B cell (primary cell): Measurements from ENCODE around the gene MBNL3.

Source experiments
- EZH2 ChIP-seq: IDR thresholded peaks from 2 replicates; pipeline ENCODE4 v1.6.1; 2012; ENCODE audit warnings: borderline replicate concordance, low read depth, mild to moderate bottlenecking, moderate library complexity, low read length; ENCODE audit not compliant: insufficient read depth, poor library complexity, severe bottlenecking
- TF ChIP-seq, protein P1 (sequence below): fragments of 200-600 bp; IDR thresholded peaks from one replicate; pipeline ENCODE4 v1.8.0; 2022; ENCODE audit warnings: antibody characterized with exemption, mild to moderate bottlenecking

DNA sequence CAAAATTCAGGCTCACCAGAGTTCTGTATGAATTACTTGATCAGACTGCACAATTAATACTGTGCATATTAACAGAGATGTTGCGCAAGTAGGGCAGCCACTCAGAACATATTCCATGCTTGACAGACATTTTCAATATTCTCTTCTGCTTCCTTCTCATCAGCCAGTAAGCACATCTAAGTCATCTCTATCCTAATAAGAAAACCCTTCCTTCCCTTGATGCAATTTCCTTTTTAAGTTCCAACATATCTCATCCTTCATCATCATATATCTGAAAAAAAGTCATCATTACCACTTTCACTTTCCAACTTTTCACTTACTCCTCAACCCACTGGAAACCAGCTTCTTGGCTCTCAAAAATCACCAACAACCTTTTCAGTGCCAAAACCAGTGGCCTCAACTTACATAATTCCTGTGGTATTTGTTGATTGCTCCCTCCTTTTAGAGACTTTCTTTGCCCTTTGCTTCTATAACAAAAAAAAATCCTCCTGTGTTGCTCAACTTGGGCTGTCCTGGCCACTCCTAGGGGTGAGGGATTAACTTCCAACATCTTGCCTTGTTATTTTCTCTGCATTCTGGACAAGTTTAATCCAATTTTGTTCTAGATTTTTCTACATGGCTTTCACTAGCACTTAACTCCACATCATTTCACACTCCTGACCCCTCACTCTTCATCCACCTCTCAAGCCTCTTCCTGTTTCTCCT is 14.1 kb downstream of the MBNL3 start:
- TF ChIP-seq EZH2 = no peak
- TF ChIP-seq, protein P1, sequence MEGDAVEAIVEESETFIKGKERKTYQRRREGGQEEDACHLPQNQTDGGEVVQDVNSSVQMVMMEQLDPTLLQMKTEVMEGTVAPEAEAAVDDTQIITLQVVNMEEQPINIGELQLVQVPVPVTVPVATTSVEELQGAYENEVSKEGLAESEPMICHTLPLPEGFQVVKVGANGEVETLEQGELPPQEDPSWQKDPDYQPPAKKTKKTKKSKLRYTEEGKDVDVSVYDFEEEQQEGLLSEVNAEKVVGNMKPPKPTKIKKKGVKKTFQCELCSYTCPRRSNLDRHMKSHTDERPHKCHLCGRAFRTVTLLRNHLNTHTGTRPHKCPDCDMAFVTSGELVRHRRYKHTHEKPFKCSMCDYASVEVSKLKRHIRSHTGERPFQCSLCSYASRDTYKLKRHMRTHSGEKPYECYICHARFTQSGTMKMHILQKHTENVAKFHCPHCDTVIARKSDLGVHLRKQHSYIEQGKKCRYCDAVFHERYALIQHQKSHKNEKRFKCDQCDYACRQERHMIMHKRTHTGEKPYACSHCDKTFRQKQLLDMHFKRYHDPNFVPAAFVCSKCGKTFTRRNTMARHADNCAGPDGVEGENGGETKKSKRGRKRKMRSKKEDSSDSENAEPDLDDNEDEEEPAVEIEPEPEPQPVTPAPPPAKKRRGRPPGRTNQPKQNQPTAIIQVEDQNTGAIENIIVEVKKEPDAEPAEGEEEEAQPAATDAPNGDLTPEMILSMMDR = no peak
